ENCODE results near the gene EPB41L5.

DNA sequence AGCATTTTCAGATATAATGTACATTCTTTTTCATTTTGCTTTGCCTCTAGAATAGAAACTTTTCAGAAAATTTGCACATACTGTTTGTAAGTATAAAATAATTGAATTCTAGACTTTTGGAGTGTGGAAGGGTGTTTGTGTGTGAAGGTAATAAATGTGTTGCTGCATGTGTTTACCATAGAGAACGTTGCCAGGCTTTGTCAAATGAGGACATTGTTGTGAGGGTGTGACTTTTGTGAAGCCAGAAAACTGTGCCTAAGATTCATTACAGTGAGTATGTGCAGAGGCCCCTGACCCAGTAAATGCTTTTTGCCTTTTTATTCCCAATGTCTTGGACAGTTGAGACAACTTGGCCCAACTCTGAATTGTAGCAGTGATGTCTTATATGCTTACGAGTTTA, 30.4 kb upstream of the EPB41L5 start:
- TF ChIP-seq, protein P1, sequence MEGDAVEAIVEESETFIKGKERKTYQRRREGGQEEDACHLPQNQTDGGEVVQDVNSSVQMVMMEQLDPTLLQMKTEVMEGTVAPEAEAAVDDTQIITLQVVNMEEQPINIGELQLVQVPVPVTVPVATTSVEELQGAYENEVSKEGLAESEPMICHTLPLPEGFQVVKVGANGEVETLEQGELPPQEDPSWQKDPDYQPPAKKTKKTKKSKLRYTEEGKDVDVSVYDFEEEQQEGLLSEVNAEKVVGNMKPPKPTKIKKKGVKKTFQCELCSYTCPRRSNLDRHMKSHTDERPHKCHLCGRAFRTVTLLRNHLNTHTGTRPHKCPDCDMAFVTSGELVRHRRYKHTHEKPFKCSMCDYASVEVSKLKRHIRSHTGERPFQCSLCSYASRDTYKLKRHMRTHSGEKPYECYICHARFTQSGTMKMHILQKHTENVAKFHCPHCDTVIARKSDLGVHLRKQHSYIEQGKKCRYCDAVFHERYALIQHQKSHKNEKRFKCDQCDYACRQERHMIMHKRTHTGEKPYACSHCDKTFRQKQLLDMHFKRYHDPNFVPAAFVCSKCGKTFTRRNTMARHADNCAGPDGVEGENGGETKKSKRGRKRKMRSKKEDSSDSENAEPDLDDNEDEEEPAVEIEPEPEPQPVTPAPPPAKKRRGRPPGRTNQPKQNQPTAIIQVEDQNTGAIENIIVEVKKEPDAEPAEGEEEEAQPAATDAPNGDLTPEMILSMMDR (IDR thresholded peaks at IDR 0.05) = no peak
- no peak for TF ChIP-seq POLR2AphosphoS5 (IDR thresholded peaks at IDR 0.05)

Data from upper lobe of left lung (tissue), 4 donors.